H1 (cell line): ENCODE measurements around the gene C16orf95. TPM values are rescaled to one million over a fixed set of nuclear protein-coding genes. Genes with fewer than 3 reads are reported as not detected.

ENCODE experiments used
- USF2 ChIP-seq: IDR thresholded peaks from 2 replicates; pipeline ENCODE4 v1.6.1; 2011; ENCODE audit warnings: low read length, improper control_type of control experiment
- polyA plus RNA-seq, 7 experiments: library from polyadenylated mRNA; depleted of rRNA in 3 of 7; stranded (reverse) in 5 of 7; unstranded in 2 of 7; fragments of >200 nt in 5 of 7; fragments of 200-250 nt in 2 of 7; gene quantifications; 1 replicate in 5 of 7; 2 replicates in 1 of 7; 4 replicates in 1 of 7; pipeline versions ENCODE4 v1.2.1 to v1.2.3, GENCODE V29; 2011 to 2013; ENCODE audit warnings: missing spikeins in 2 of 7, mixed read lengths in 2 of 7
- total RNA-seq: library from RNA; stranded (reverse); fragmentation: NEBNext Ultra II Directional; extraction: Animal tissue kit (Norgen Biotek cat#: 25700); gene quantifications from 2 replicates; pipeline ENCODE4 v1.2.1, GENCODE V29; 2021

The C16orf95 gene
- total and polyA plus RNA-seq, 2 of the 8 experiments (the other 6 are each of a cell fraction or from before 2014, with no cell fraction given): 5.0 to 5.4 TPM

GRCh38 chr16:87298857-87299465 lies 18.2 kb downstream of the C16orf95 start (continued):
- TF ChIP-seq USF2: no peak
